Measurements from ENCODE around the gene NUDT12.

Gene NUDT12

DNA sequence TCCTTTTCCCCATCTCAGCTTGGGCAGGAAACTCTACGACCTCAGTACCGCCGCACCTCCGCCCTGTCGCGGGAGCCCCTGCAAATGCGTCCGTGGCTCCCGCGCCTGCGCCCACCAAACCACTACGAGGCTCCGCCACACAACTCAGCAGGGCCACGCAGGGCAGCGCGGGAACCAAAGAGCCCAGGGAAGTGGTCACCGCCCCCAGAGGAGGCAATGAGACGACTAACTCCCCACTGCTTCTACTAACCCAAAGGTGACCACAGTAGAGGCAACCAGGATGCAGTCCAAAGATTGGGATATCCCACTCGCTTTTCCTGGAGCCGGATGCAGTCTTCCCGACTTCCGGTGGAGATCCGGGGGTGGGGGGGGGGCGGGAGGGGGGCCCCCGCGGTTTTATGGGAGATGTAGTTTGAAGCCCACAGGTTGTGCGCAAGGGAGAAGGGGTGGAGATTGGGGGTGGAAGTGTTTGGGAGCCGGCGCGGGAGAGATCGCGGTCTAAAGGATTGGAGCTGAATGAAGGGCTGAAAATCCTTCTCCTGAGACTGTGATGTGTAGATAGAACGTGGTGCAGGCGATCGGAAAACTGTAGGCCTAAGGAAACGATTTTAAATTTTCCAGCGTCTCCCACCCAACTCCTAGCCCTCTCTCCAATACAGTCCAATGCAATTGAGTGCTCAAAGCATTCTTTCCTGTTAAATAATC lies at the start of gene NUDT12:
Gene NUDT12 (minus strand): TSS at position 337 of the 705 bp plus-strand sequence. CDS start 2,541 bp downstream, outside the sequence.
- peak in 1 of 2 donors; percentile 0 for DNase-seq (ENCODE audit: low read depth in 2 of 2, low spot score in 1 of 2)

GRCh38 chr5:103607346-103607745 lies 44.8 kb upstream of the NUDT12 start:
- no peak for DNase-seq (ENCODE audit: low read depth in 2 of 2, low spot score in 1 of 2)

DNA sequence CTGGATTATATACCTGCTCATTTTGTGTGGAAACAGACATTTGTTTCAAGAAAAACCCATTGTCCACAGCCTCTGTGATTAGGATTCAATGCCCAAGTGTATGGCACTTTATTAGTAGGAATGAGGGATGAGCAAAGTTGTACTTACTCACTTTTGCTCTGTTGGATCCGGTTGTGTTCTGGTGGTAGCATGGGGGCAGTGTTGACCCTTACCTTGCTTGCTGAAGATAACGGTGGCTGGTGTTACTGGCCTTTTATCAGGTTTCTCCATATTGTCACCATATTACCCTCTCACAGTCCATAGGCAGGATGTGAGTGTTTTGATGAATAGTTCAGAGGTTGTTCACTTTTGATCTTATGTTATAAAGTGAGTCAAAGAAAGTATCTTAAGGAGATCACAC lies 42.7 kb upstream of the NUDT12 start:
- no peak for DNase-seq (ENCODE audit: low read depth in 2 of 2, low spot score in 1 of 2)

DNA sequence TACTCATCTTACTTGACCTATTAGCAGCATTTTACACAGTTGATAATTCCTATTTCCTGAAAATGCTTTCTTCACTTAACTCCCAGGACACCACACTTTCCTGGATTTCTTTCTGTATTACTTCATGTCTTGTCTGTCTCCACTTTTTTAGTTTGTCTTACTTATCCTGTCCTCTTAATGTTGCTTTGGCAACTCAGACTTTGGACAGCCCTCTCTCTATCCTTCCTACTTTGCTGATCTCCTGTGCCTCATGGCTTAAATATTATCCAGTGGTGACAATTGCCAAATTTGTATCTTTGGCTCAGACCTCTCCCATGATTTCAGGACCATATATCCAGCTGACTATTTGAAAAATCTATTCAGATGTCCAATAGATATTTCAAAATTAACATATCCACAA lies 39.8 kb upstream of the NUDT12 start:
- no peak for DNase-seq (ENCODE audit: low read depth in 2 of 2, low spot score in 1 of 2)

DNA sequence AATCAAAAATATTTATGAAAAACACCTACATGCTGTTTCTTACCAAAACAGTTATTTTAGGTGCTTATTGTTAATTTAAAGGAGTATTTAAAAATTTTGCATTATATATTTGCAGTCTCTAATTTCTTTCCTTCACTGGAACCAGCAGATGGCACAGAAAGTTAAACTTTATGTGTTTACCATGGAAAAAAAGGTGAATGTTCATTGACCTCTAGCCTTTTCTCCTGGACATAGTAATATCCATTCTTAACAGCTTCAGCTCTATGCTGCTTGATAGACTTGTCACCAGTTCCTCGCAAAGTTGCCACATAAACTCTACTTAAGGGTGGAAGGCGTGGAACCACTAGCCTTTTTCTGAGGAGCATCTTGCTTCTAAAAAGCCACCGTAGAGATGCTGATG lies 38.7 kb upstream of the NUDT12 start:
- DNase-seq (ENCODE audit: low read depth in 2 of 2, low spot score in 1 of 2), result no peak

- DNase-seq (ENCODE audit: low read depth in 2 of 2, low spot score in 1 of 2), result no peak
Measured at GRCh38 chr5:103600086-103600485, 37.5 kb upstream of the NUDT12 start.

DNA sequence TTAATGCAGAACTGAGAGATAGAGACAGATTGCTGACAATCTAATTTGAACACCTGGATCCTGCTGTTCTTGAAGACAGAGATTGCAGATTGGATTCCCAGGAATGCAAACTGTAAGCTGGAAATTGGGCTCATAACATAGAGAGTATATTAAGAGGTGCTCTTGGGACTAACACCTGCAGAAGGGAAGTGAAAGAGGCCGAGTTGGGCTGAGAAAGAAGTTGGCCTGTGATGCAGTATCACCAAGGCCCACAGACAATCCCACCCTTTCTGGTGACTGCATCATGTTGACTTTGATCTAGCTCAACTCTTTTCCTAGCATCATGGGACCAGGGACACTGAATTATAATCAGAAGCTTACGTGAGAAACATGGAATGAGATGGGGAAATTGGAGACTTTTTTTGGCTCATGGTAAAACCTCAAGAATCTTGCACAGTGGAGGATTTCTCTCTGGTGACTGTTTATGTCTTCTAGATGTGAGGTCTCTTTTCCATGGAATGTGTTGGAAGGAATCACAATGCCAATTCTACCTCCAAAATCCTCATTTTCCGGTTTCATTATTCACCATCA lies 36.5 kb upstream of the NUDT12 start:
- DNase-seq (ENCODE audit: low read depth in 2 of 2, low spot score in 1 of 2), result no peak

GRCh38 chr5:103590221-103590620 lies 27.6 kb upstream of the NUDT12 start:
- no peak for DNase-seq (ENCODE audit: low read depth in 2 of 2, low spot score in 1 of 2)

DNA sequence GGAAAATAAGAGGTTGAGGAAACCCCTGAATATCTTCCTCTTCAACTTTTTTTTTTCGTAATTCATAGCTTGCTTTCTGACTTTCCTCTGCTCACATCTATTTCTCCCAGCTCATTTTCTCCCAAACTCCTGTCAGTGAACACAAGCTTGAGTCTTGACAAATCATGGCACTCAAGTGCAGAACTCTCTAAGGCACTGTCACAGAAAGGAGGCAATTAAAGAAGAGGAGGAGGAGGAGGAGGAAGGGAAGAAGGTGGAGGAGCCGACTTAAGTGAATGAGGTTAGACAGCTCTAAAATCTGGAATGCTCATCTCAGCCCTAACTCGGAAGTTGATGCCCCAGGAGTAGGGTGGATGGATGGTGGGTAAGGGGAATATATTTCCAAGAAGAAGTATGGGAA lies 27.2 kb upstream of the NUDT12 start:
- no peak for DNase-seq (ENCODE audit: low read depth in 2 of 2, low spot score in 1 of 2)

- DNase-seq (ENCODE audit: low read depth in 2 of 2, low spot score in 1 of 2), result no peak
Measured at GRCh38 chr5:103589357-103589756, 26.8 kb upstream of the NUDT12 start.

DNA sequence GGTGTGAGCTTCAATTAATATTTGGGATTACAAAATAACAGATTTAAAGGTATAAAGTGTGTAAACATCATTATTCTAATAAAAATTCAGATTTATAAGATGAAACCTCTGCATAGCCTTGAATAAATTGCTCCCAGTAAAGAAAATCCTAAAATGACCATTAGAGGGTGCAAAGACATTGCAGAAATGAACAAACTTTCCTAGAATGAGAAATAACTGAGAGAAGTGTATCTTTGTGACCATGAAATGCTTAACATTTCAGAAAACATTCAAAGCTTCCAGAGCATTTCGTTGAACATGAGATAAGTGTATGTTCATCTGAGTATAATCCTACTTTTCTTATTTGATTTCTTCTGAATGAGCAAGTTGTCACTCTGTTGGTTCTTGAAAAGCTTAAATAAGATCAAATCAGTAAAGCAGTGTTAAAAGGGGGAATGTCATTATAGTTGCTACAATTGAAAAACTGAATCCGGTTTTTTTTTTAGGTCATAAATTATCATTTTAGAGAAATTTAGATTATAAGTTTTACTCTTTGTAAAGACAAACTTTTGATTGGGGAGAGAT lies 24.7 kb upstream of the NUDT12 start:
- no peak for DNase-seq (ENCODE audit: low read depth in 2 of 2, low spot score in 1 of 2)

DNA sequence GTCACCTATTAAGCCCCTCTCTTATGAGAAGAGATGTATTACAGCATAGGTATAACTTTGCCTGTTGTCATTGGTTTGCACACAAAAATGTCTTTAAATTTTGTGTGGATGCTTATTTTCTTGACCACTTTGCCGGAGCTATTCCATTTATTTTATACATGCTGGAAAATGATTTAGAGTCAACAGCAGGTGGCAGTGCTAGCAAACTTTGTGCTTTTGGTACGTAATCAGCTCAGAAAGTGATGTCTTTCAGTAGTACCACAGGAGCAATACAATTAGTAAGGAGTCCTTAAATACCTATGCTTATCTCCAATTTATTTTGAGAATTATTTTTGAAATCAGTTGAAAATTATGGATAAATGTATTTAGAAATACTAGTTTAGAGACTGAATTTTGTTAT lies 19.8 kb upstream of the NUDT12 start:
- DNase-seq (ENCODE audit: low read depth in 2 of 2, low spot score in 1 of 2), result no peak

GRCh38 chr5:103573411-103573810 lies 10.8 kb upstream of the NUDT12 start:
- DNase-seq (ENCODE audit: low read depth in 2 of 2, low spot score in 1 of 2), result no peak

DNA sequence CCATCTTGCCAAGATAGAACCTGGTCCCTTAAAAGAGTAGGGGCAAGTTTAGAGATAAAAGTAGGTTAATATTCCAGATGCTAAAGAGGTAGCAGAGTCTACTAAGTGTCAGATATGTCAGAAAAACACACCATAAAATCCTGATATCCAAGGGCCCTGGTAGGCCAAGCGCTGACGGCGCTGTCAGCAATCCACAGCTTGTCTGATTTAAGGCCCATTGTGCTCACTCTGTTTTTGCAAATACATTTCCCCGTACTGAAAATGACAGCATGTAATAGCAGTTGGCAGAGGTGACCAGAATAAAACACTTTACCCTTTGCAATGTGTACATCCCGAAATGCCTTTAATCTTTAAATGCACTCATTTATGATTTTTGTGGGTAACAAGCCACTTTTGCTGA lies 9.9 kb upstream of the NUDT12 start:
- no peak for DNase-seq (ENCODE audit: low read depth in 2 of 2, low spot score in 1 of 2)

- DNase-seq (ENCODE audit: low read depth in 2 of 2, low spot score in 1 of 2), result no peak
Measured at GRCh38 chr5:103571730-103572129, 9.1 kb upstream of the NUDT12 start.

DNA sequence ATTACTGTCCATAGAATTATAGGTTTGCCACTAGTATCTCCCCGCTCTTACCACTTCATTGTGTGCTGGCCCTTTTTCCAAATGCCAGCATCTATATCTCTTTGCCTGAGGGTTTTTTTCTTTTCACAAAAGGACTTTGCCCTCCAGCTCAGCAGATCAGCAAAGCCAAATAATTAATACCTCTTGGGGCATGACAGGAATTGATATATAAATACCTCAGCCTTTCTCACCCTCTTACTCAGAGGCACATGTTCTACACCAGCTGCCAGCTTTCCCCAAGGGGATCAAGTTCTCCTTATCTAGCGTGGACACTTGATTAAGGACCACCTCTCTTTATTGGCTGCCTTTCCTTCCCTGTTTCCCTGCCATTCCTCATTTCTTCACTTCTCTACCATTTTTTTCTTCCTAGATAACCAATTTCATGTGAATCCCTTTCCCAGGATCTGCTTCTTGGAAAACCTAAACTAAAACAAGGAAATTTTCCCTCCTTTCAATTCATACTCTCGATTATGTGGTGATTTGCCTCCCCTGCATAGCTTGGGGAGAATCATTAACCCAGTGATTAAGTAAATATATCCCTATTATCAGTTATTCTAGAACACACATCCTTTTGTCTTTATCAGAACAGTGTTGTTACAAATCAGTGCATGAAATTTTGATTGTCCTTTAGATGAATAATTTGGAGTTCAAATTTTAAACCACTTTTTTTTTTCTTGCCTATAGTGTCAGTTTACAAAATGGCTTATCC lies 6.9 kb upstream of the NUDT12 start:
- DNase-seq (ENCODE audit: low read depth in 2 of 2, low spot score in 1 of 2), result no peak

GRCh38 chr5:103565719-103566118 lies 3.1 kb upstream of the NUDT12 start:
- no peak for DNase-seq (ENCODE audit: low read depth in 2 of 2, low spot score in 1 of 2)

DNA sequence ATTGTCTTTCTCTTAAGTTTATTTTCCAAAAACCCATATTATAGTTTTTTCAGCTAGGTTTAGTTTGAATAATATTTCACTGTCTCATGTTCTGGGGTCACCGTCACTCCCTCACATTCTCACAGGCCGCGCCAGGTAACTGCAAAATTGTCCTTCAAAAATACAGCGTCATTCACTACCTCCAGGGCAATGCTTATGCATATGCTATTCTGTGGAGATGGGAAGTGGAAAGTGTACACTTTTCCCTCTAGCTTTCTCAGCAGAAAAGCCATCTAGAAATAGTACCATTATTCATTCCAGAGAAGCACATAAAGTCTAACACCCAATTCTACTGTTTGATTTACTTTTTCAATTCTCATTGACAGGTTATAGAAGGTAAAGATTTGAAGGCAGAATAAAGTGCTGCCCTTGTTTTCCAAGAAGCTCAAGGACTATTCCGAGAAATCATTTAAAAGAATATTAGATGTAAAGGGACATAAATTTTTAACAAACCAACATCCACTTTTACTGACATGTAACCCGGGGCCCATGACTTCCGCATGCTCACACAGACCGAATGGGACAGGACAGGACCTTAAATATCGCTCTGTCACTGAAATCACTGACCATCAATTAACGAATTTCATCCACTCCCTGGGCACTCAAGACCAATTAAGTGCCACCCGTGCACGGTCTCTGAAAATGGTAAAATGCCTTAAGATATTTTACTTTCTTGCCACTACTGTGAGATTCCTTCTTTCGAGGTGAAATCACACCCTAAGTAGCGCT lies 720 bp downstream of the NUDT12 start:
- DNase-seq (ENCODE audit: low read depth in 2 of 2, low spot score in 1 of 2), result no peak

GRCh38 chr5:103560826-103561225 lies 1.8 kb downstream of the NUDT12 start:
- DNase-seq (ENCODE audit: low read depth in 2 of 2, low spot score in 1 of 2), result no peak

GRCh38 chr5:103546858-103547257 lies 15.7 kb downstream of the NUDT12 start:
- DNase-seq (ENCODE audit: low read depth in 2 of 2, low spot score in 1 of 2), result no peak

DNA sequence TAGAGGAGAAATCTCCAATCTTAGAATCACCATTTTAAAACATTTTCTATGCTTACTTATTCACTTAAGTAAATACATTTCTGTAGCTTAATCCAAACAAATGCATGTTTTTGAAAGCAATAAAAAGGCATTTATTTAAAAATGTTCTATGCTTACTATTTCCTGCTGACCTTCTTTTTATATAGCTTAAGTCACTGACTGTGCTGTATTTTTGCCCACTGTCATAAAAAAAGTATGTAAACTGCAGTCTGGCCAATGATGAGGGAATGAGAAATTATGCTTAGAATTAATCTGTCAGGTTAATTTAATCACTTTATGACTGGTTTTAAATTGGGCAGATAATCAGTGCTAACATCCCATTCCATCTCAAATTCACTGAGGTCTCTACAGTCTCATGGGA lies 20.1 kb downstream of the NUDT12 start:
- DNase-seq (ENCODE audit: low read depth in 2 of 2, low spot score in 1 of 2), result no peak

Data from stimulated activated CD8-positive, alpha-beta memory T cell treated with anti-CD3 and anti-CD28 coated beads, Interleukin-4, amount 100 ng/mL, for 1 hour (primary cell).